MM.1S (cell line): ENCODE results near the gene NBPF26.
"Not testable (repeated sequence)": the region's sequence is repeated elsewhere in the genome, so short reads cannot be mapped to it uniquely, and the experiment has no call there.

Source experiments
- EZH2 ChIP-seq: fragments of 300-600 bp; sonication (generic); optimal IDR thresholded peaks from 2 replicates; pipeline ENCODE3; 2017; ENCODE audit warnings: low read depth, mild to moderate bottlenecking, antibody characterized with exemption, low read length, mixed read lengths
- EZH2phosphoT487 ChIP-seq: fragments of 300-600 bp; sonication (generic); IDR thresholded peaks from 2 replicates; pipeline ENCODE4 v1.6.1; 2018; ENCODE audit warnings: antibody characterized with exemption, low read length
- TF ChIP-seq, protein P1 (sequence below): fragments of 300-600 bp; sonication (generic); IDR thresholded peaks from 2 replicates; pipeline ENCODE4 v1.5.1; 2016; ENCODE audit warnings: antibody characterized with exemption, low read length, mixed read lengths

DNA sequence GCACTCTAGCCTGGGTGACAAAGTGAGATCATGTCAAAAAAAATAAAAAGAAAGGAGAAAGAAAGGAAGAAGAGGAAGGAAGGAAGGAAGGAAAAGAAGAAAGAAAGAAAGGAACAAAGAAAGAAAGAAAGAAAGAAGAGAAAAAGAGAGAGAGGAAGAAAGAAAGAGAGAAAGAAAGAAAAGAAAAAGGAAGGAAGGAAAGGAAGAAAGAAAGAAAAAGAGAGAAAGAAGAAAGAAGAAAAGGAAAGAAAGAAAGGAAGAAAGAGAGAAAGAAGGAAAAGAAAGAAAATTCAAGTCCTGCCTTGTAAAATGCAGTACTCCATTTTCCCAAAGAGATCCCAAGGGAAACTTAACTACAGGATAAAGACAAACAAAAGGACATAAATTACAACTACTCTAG, 154.5 kb downstream of the NBPF26 start:
- not testable (repeated sequence) for TF ChIP-seq EZH2, EZH2phosphoT487
- TF ChIP-seq, protein P1, sequence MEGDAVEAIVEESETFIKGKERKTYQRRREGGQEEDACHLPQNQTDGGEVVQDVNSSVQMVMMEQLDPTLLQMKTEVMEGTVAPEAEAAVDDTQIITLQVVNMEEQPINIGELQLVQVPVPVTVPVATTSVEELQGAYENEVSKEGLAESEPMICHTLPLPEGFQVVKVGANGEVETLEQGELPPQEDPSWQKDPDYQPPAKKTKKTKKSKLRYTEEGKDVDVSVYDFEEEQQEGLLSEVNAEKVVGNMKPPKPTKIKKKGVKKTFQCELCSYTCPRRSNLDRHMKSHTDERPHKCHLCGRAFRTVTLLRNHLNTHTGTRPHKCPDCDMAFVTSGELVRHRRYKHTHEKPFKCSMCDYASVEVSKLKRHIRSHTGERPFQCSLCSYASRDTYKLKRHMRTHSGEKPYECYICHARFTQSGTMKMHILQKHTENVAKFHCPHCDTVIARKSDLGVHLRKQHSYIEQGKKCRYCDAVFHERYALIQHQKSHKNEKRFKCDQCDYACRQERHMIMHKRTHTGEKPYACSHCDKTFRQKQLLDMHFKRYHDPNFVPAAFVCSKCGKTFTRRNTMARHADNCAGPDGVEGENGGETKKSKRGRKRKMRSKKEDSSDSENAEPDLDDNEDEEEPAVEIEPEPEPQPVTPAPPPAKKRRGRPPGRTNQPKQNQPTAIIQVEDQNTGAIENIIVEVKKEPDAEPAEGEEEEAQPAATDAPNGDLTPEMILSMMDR: not testable (repeated sequence)
